RPMI8226 (cell line): ENCODE results near the gene PES1.
"Not testable (repeated sequence)": the region's sequence is repeated elsewhere in the genome, so short reads cannot be mapped to it uniquely, and the experiment has no call there.

Experiments used
- DNase-seq: peaks from one replicate; pipeline ENCODE4 v3.0.0-alpha.2; 2015

PES1 gene

GRCh38 chr22:30607300-30607930, 15.7 kb upstream of the PES1 start:
- DNase-seq, result no peak

- peak; percentile 75 for DNase-seq
Observed at GRCh38 chr22:30606455-30607299, 15.0 kb upstream of the PES1 start, which contains the start of gene TCN2. Gene TCN2, plus strand, starts transcription at chr22:30607174. Its CDS starts 158 bp downstream, at chr22:30607332.

GRCh38 chr22:30605449-30606110, 13.9 kb upstream of the PES1 start:
- DNase-seq, result peak; percentile 56

GRCh38 chr22:30604723-30605122, 13.0 kb upstream of the PES1 start:
- no peak for DNase-seq

GRCh38 chr22:30603801-30604200, 12.1 kb upstream of the PES1 start:
- DNase-seq, result no peak

- DNase-seq, result peak; percentile 75
Observed at GRCh38 chr22:30602049-30602448, 10.3 kb upstream of the PES1 start.

- no peak for DNase-seq
Observed at GRCh38 chr22:30601464-30601863, 9.8 kb upstream of the PES1 start.

GRCh38 chr22:30600921-30601320, 9.2 kb upstream of the PES1 start:
- DNase-seq, result no peak

- DNase-seq, result no peak
Observed at GRCh38 chr22:30598986-30599385, 7.3 kb upstream of the PES1 start.

- DNase-seq, result no peak
Observed at GRCh38 chr22:30596886-30597285, 5.2 kb upstream of the PES1 start.

GRCh38 chr22:30596199-30596598, 4.5 kb upstream of the PES1 start:
- no peak for DNase-seq

- not testable (repeated sequence) for DNase-seq
Observed at GRCh38 chr22:30592360-30592713, 627 bp upstream of the PES1 start.

- DNase-seq, result no peak
Observed at GRCh38 chr22:30591191-30591587, 521 bp downstream of the PES1 start.

GRCh38 chr22:30586414-30586813, 5.3 kb downstream of the PES1 start:
- DNase-seq, result no peak

- DNase-seq, result no peak
Observed at GRCh38 chr22:30584441-30584840, 7.3 kb downstream of the PES1 start.

GRCh38 chr22:30582788-30583545, 8.7 kb downstream of the PES1 start:
- DNase-seq, result no peak

- no peak for DNase-seq
Observed at GRCh38 chr22:30582051-30582450, 9.7 kb downstream of the PES1 start.

GRCh38 chr22:30580896-30581295, 10.8 kb downstream of the PES1 start:
- DNase-seq, result no peak

- no peak for DNase-seq
Observed at GRCh38 chr22:30578481-30578880, 13.2 kb downstream of the PES1 start.

GRCh38 chr22:30575859-30576258, 15.9 kb downstream of the PES1 start:
- DNase-seq, result no peak

GRCh38 chr22:30574997-30575671, 16.6 kb downstream of the PES1 start:
- DNase-seq, result no peak
